T-helper 1 cell treated with Interleukin-12 subunit alpha and Interleukin-12 subunit beta and Interleukin-4 antibody, amounts not matched to agents 30 ng/mL and 1 ng/mL, for 36 hours (primary cell): ENCODE data around the gene CALHM6. TPM values are rescaled to one million over a fixed set of nuclear protein-coding genes. Genes with fewer than 3 reads are reported as not detected.
"Not testable (repeated sequence)": the region's sequence is repeated elsewhere in the genome, so short reads cannot be mapped to it uniquely, and the experiment has no call there.

Experiments
- intact Hi-C: fragments of 100-400 bp; cut with micrococcal nuclease; formaldehyde crosslinking; loops from one replicate; pipeline ENCODE4 v1.15.1; 2024
- total RNA-seq: library from RNA; stranded (reverse); gene quantifications from 2 replicates; pipeline ENCODE4 v1.2.3, GENCODE V29; 2022

The CALHM6 gene
- total RNA-seq, 1 donor from 2014 or later = 89.1 TPM

DNA sequence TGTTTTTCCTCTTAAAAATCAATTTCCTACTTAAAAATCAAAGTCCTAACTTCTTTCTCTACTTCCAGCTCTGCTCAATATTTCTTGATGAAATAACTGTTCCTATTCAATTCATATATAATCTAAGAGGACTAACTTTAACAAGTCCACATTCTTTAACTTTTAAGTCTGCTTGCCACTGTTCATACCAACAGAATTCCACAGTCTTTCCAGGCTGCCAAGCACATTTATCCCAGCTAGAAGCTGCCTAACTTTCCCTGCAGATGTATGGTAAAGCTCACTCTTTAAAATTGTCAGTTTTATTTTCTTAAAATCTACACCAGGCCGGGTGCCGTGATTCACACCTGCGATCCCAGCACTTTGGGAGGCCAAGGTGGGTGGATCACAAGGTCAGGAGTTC lies 11.5 kb downstream of the CALHM6 start:
- intact Hi-C loops = no loop called here

DNA sequence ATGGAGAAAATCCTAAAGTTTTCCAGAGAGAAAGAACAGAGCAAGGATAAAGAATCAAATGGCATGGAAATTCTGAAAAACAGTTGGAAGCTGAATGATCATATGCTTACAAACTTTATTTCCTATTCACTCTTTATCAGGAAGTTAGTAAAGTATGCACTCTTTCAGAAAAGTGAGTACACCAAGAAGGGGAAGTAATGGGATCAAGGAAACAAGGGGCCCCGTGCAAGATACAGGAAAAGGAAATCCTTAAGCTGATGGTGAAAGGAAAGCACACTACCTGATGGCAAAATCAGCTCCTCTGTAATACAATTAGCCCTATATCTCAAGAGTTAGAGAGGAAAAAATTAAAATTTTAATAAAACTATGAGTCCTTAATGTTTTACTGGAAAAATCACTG lies 14.0 kb downstream of the CALHM6 start:
- intact Hi-C loops = loop anchor here (5.0 kb wide), 1 partner anchor 103 kb away; the partner anchor contains the start of gene DSE

DNA sequence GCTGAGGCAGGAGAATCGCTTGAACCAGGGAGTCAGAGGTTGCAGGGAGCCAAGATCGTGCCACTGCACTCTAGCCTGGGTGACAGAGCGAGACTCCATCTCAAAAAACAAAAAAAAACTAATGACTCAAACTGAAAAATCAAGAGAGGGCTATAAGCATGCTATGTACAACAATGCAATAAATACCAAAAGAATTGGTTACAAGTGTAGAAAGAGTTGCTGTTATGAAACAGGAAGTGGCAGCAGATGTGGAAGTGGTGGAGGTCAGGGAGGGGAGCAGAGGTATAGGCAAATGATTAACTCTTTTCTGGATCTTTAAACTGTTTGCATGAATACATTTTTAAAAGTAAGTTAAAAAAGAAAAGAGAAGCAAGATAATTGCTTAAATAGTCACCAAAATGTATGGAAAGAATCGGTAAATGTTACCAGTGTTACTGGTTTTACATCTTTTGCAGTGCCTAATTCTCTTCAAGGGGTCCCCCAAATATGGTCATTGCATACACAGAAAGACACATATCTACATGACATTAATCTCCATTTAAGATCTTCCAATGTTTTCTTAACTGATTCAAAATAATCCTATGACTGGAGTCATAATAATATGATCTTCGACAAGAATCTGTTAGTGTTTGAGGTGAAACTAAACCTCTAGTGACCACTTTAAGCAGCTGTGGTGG lies 15.0 kb downstream of the CALHM6 start:
- intact Hi-C loops = loop anchor here (1.0 to 5.0 kb wide), 5 partner anchors 14 to 104 kb away; partner anchors contain the start of genes DSE and RWDD1

DNA sequence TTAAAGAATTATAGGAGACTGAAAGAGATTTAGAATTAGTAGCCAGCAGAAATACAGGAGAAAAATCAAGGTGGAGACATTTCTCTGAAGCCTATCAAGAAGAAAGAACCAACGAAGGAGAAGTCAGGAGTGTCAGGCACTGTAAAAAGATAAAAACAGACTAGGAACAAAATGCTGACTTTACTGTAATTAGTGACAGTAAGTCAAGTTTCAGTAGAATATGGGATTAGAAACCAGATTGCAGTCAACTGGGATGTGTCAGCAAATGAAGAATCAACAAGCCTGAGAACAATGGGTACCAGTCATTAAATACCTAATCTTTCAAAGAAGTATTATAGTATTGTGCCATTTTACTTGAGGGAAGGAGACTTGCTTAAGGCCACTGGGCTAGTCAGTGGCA lies 21.6 kb downstream of the CALHM6 start:
- intact Hi-C loops = no loop called here

DNA sequence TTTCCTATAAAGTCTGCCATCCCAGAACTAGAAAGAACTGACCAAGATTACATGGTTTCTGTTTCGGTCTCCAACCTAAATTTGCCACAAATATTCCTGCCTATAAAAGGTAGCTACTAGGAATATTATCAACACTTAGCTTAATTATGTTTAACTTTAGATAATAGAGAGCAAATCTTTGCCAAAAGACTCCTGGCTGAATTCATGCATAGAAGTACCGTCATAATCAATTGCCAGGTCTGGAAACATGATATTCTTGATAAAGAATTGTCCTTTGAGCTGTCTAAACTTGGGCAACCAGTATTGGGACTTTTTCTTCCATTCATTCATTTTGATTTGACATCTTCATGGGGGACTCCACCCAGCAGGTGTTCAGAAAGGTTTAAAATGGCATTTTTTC lies 22.4 kb downstream of the CALHM6 start:
- intact Hi-C loops = no loop called here

DNA sequence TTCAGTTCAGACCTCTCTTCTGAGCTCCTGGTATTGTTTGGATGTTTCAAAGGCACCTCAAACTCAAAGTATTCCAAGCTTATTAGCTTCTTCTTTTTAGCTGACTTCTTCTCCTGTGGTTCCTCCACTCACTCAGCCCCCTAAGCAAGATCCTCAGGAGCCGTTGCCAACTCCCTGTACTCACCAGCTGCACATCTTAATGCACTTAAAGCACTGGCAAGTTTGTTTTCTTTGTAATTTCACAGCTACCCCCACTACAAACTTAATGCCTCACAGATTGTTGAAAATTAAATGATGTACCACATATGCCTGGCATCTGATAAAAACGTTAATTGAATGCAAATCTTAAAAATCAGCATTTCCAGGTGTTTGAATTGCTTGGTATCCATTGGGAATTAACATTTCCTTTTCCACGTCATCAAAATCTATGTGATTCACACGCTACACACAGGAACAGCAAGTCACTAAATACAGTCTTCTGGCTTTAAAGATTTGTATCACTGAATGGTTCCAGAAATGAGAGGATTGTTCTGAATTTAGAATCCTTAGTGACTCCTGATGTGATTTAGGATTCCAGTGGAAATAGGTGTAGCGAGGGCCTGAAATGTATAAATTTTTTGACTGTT lies 24.5 kb downstream of the CALHM6 start:
- intact Hi-C loops = no loop called here

DNA sequence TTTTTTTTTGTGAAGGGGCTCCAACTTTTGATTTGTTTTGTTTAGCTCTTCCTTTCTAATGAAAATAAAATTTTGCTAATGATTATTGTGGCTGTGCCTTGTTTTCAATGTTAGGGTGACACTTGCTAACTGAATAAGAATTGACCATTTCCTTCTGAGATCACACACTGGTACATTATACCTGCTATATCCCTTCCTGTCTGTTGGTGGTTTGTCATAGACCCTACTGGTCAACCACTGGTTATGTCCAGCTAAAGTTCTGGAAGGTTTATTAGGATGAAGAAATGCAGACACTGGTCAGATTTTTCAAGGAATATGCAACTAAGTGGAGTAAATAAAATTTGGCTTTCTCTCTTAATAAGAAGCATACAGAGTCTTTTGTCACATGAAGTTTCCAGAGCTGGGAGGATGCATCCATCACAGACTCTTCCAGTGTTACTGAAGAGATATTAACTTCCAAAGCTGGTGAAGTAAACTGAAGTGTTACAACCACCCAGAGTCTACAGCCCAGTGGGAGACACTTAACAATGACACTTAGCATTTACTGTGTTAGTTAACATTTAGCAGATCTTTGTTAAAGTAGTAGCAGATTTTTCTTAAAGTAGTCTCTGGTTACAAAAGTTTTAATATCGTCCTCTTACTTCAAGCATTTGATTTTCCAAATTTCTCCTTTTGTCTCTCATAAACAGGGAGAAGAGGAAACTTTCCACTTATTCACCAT lies 30.6 kb downstream of the CALHM6 start:
- intact Hi-C loops = no loop called here

DNA sequence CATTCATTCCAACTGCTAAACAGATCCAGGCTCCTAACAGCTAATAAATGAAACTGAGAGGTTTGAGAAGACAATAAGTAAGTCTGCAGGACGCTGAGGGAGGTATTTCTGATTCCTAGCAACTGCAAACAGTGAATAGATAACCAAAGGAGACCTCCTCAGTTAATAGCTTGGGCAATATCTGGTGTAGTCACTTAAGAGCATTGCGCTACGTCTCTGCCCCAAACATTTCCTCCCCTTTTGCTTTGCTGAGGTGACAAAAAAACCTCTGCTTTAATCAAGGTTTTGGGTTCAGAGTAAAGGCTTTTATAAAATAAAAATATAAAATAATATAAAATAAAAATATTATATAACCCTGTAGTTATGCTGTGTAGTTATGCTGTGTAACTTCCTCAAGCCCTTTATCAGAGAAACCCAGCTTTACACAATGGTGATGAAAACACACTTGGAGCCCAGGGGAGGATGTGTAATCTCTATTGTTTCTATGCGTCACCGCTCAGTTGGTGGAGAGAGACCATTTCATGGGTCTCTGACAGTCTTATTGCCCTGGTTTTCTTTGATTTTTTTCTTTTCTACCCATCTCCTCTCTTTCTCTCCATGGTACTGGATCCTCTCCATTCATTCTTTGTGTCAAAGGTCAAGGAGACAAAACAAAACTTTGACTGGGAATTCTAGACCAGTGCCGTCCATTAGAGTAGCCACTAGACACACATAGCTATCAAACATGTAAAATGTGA lies 31.3 kb downstream of the CALHM6 start:
- intact Hi-C loops = no loop called here

DNA sequence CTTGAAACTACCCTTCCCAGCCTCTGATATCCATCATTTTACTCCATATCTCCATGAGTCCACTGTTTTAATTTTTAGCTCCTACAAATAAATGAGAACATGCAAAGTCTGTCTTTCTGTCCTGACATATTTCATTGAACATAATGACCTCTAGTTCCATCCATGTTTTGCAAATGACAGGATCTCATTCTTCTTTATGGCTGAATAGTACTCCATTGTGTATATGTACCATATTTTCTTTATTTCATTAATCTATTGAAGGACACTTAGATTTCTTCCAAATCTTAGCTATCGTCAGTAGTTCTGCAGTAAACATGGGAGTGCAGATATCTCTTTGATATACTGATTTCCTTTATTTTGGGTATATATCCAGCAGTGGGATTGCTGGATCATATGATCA lies 34.0 kb downstream of the CALHM6 start:
- intact Hi-C loops = not testable (repeated sequence)

DNA sequence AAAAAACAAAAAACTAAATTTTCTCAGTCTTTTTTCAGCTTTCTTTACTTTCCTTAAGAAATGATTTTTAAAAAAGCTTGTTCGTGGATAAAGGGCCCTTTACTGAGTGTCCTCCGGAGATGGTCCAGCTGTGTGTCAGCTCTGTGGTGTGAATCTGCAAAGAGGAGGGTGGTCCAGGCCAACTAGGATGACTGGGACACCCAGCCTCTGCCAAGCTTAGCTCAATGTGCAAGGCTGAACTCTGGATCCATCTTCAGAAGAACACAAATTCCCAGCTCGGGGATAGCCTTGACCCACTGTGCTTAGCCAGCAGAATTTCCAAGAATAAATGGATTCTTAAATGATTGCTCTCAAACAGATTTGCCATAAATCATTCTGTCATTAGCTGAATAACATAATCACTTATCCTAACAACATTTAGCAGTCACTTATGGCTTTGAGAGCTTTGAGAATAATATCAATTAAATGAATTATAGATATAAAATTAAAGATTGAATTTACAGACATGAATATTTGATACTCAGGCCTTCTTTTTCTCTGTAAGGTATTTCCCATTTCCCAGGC lies 36.0 kb downstream of the CALHM6 start:
- intact Hi-C loops = no loop called here

DNA sequence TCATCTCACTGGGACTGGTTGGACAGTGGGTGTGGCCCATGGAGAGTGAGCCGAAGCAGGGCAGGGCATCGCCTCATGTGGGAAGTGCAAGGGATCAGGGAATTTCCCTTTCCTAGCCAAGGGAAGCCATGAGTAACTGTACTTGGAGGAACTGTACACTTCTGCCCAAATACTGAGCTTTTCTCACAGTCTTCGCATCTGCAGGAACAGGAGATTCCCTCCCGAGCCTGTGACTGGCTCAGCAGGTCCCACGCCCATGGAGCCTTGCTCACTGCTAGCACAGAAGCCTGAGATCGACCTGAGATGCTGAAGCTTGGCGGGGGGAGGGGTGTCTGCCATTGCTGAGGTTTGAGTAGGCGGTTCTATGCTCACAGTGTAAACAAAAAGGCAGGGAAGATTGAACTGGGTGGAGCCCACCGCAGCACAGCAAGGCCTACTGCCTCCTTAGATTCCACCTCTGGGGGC lies 39.8 kb downstream of the CALHM6 start:
- intact Hi-C loops = no loop called here

DNA sequence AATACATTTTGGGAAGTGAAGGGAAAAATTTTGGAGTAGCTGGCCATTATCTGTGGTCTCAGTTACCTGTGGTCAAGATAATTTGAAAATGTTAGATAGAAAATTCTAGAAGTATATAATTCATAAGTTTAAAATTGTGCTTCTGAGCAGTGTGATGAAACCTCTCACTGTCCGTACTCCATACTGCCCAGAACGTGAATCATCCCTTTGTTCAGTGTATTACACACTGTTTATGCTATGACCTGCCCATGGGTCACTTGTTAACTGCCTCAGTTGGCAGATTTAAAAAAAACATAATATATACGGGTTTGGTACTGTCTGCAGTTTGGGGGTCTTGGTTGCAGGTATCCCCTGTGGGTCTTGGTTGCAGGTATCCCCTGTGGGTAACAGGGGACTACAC lies 46.1 kb downstream of the CALHM6 start:
- intact Hi-C loops = no loop called here

DNA sequence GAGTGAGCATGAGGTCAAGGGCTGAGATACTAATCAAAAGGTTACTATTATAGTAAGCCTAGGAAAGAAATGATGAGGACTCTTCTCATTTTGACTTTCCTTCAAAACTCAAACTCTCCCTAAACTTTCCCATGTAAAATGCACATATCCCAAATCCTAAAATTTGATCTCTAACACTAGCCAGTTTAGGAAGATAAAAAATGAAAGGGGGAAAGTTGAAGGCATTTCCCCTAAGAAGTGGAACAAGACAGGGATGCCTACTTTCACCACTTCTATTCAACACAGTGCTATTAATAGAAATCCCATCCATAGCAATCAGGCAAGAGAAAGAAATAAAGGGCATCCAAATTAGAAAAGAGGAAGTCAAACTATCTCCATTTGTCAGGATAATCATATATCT lies 47.4 kb downstream of the CALHM6 start:
- intact Hi-C loops = no loop called here

DNA sequence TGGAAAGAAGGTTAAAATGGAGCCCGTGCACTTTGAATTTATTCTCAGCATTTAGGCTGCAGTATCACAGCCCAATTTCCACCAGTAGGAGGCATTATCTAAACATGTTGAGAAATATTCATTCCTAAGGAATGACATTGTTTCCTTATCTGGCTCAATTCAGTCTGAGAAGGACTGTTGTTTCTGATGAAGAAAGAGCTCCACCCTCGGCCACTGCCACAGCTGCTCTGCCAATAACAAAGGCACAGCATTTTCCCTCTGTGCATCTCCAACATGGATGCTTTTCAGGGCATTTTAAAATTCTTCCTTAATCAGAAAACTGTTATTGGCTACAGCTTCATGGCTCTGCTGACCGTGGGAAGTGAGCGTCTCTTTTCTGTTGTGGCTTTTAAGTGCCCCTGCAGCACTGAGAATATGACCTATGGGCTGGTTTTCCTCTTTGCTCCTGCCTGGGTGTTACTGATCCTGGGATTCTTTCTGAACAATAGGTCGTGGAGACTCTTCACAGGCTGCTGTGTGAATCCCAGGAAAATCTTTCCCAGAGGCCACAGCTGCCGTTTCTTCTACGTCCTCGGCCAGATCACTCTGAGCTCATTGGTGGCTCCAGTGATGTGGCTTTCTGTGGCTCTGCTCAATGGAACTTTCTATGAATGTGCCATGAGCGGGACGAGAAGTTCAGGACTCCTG lies 50.4 kb downstream of the CALHM6 start, which contains the start of gene CALHM5:
CALHM5 (plus strand) TSS at position 216 of the 687 bp plus-strand sequence; CDS start at position 274, 58 bp downstream.
- intact Hi-C loops = no loop called here

DNA sequence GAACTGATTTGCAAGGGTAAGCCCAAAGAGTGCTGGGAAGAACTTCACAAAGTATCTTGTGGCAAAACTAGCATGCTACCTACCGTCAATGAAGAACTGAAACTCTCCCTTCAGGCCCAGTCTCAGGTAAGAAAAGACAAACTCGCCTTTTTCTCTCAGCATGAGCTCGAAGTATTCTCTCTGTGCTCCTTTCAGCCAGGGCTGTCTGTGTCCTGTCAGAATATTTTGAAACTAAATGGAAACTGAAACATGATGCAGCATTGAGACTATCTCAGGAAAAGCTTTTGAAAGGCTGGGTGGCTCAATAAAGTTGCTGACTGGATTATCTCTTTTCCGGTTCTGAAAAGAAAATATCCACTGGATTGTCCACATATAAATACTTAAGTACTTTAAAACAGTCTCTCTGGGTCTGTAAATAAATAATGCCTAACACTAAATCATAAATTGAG lies 51.0 kb downstream of the CALHM6 start:
- intact Hi-C loops = no loop called here

DNA sequence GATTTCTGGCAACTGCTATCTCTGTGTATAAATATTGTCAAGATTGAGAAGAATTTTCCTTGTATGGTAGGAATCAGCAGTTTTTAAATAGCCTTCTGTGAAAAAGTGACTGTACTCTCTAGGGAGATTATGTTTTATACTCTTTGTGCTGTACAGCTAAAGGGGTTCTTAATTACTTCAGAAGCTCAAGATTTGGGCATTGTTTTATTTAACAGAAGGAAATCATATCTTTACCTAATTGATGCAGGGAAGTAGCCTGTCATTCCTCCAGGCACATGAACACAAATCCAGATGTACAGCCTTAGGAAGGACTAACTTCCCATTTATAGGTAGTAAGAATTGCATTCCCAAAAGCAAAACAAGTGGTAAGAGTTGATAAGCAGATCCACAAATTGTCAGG lies 51.6 kb downstream of the CALHM6 start:
- intact Hi-C loops = no loop called here
